ENCODE results near the gene HHEX. TPM values are rescaled to one million over a fixed set of nuclear protein-coding genes. Genes with fewer than 3 reads are reported as not detected.
"Not testable (repeated sequence)": the region's sequence is repeated elsewhere in the genome, so short reads cannot be mapped to it uniquely, and the experiment has no call there.

The HHEX gene
- total RNA-seq, 6 donors from 2014 or later, result 5.8 to 21.9 (median 15.8) TPM

DNA sequence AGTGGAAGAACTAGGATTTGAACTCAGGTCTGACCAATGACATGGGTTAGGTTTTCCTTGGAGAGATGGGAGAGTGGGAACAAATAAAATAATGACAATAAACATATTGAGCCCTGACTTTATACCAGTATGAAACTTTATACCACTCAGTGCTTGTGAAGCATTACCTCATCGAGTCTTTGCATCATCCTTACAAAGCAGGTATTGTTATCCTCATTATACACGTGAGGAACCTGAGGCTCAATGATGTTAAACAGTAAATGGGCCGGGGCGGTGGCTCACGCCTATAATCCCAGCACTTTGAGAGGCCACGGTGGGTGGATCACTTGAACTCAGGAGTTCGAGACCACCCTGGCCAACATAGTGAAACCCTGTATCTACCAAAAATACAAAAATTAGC lies 47.7 kb downstream of the HHEX start:
- 94 to 95% methylated on average over 7 of the region's 7 CpGs for WGBS, 2 donors
- DNase-seq (no peak), ATAC-seq (ENCODE audit: low FRiP score in 2 of 2) (no peak)
- Histone ChIP-seq H3K4me3 (no peak overlapping the region), H3K4me1 (no peaks in the 10 kb centered on the region), H3K9me3 (no peaks in the 10 kb centered on the region), H3K27ac (no peak overlapping the region), H3K36me3 (no peaks in the 10 kb centered on the region), H3K27me3 (no peaks in the 10 kb centered on the region)
- TF ChIP-seq EP300 (IDR thresholded peaks at IDR 0.05) (no peak), POLR2AphosphoS5 (IDR thresholded peaks at IDR 0.05) (no peak), POLR2A (IDR thresholded peaks at IDR 0.05) (no peak)
- TF ChIP-seq, protein P1, sequence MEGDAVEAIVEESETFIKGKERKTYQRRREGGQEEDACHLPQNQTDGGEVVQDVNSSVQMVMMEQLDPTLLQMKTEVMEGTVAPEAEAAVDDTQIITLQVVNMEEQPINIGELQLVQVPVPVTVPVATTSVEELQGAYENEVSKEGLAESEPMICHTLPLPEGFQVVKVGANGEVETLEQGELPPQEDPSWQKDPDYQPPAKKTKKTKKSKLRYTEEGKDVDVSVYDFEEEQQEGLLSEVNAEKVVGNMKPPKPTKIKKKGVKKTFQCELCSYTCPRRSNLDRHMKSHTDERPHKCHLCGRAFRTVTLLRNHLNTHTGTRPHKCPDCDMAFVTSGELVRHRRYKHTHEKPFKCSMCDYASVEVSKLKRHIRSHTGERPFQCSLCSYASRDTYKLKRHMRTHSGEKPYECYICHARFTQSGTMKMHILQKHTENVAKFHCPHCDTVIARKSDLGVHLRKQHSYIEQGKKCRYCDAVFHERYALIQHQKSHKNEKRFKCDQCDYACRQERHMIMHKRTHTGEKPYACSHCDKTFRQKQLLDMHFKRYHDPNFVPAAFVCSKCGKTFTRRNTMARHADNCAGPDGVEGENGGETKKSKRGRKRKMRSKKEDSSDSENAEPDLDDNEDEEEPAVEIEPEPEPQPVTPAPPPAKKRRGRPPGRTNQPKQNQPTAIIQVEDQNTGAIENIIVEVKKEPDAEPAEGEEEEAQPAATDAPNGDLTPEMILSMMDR (IDR thresholded peaks at IDR 0.05), result no peak

DNA sequence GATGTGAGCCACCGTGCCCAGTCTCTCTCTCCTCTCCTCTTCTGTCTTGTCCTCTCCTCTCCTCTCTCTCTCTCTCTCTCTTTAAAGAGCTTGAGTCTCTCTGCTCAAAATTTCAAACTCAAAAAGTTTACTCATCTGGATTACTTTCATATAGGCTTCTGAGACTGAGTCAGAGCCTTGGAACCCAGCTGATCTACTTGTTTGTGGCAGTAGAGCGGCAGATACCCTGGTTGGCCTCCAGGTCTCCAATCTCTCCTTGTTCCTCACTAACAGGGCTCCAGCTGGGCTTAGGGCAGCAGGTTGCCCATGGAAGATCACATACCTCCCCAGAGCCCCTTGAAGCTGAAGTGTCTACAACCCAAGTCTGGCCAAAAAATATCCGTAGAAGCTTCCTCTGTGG lies 51.0 kb downstream of the HHEX start:
- no peaks in the 10 kb centered on the region for H3K4me1 ChIP-seq
- TF ChIP-seq POLR2AphosphoS5 (IDR thresholded peaks at IDR 0.05) (no peak), EP300 (IDR thresholded peaks at IDR 0.05) (no peak)
- 80 to 91% methylated on average over 3 of the region's 3 CpGs for WGBS, 2 donors
- H3K27ac ChIP-seq, result no peak overlapping the region
- no peaks in the 10 kb centered on the region for H3K36me3 ChIP-seq
- H3K9me3 ChIP-seq, result no peaks in the 10 kb centered on the region
- no peaks in the 10 kb centered on the region for H3K27me3 ChIP-seq
- DNase-seq (no peak), ATAC-seq (ENCODE audit: low FRiP score in 2 of 2) (no peak)
- H3K4me3 ChIP-seq, result no peak overlapping the region

DNA sequence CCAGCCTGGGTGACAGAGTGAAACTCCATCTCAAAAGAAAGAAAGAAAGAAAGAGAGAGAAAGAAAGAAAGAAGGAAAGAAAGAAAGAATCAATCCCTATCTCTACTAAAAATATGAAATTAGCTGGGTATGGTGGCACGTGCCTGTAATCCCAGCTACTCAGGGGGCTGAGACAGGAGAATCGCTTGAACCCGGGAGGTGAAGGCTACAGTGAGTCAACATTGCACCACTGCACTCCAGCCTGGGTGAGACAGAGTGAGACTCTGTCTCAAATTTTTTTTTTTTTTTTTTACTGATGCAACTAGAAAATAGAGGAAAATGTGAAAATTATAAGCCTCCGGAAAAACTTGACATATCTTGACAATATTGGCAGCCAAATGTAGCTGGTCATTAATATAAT lies 52.0 kb downstream of the HHEX start:
- not testable (repeated sequence) for H3K27ac ChIP-seq; ATAC-seq (ENCODE audit: low FRiP score in 2 of 2); DNase-seq; H3K4me3 ChIP-seq; H3K9me3 ChIP-seq; H3K27me3 ChIP-seq; H3K36me3 ChIP-seq; H3K4me1 ChIP-seq
- 92 to 95% methylated on average over 4 of the region's 4 CpGs for WGBS, 2 donors

DNA sequence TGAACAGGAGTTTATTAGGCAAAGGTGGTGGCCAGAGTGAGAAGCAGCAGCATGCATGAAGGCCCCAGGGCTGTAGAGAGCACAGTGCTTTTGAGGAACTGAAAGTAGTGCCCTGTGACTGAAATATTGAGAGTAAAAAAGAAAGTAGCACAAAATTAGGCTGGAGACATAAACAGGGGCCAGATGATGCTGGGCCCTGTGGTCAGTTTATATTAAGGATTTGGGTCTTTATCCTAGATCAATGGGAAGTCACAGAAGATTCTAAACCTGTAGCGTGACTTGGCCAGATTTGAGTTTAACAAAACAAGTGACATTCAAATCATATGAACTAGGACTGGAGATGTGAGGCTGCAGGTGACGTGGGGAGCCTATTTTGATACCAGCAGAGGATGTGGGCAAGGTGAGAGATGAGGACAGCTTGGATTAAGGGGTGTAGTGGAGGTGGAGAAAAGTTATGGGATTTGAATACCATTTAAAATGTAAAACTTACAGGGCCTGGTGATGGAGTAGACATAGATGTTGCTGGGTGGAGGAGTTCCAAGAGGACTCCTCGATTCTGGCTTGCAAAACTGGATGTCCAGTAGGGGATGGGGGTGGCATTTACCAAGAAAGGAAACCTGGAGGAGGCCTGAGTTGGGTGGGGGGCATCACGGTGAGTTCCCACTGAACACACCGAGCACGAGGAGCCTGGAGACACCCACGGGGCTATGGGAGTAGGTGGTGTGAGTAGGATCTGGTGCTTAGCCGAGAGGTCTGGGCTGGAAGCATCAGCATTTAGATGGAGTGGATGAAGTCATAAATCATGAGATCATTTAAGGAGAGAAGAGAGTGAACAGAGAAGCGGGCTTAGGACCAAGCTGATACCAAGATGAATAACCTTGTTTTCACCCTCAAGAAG lies 52.8 kb downstream of the HHEX start:
- TF ChIP-seq POLR2A (IDR thresholded peaks at IDR 0.05) (no peak), EP300 (IDR thresholded peaks at IDR 0.05) (no peak)
- Histone ChIP-seq H3K9me3 (no peaks in the 10 kb centered on the region), H3K36me3 (no peaks in the 10 kb centered on the region), H3K27me3 (no peaks in the 10 kb centered on the region), H3K4me1 (no peaks in the 10 kb centered on the region), H3K27ac (no peak overlapping the region), H3K4me3 (no peak overlapping the region)
- peak in 1 of 2 donors; percentile 68 for ATAC-seq (ENCODE audit: low FRiP score in 2 of 2)
- DNase-seq, result no peak
- 84 to 89% methylated on average over 9 of the region's 9 CpGs for WGBS, 2 donors

Small RNAs within 50 kb of the gene (small RNA-seq; reads per million reads assigned to genes)
- gene RF00019 (0 reads per million in 4 donors), gene RN7SL644P (0 reads per million in 4 donors)

Other genes with a start within 250 kb of the HHEX start
- gene IDE, start 115.9 kb upstream of the HHEX start, total RNA-seq, result 10 to 100 TPM; 12.4 to 38.4 (median 27.1) TPM
- 1 to 10 TPM in 4 of 6 donors, under 1 TPM in 2; under 0.01 to 2.4 (median 1.6) TPM for gene KIF11, start 96.8 kb upstream of the HHEX start, total RNA-seq
- gene EXOC6, start 158.6 kb downstream of the HHEX start, total RNA-seq, result 10 to 100 TPM in 5 of 6 donors, 1 to 10 TPM in 1; 7.1 to 27.3 (median 20.1) TPM